GM15510 (cell line): ENCODE measurements around the gene BRSK1.

ENCODE experiments used
- POLR2A ChIP-seq: IDR thresholded peaks from 3 replicates; pipeline ENCODE4 v1.6.1; 2011; ENCODE audit warnings: borderline replicate concordance; ENCODE audit not compliant: insufficient read length; ENCODE audit errors: extremely low read depth

Gene BRSK1

DNA sequence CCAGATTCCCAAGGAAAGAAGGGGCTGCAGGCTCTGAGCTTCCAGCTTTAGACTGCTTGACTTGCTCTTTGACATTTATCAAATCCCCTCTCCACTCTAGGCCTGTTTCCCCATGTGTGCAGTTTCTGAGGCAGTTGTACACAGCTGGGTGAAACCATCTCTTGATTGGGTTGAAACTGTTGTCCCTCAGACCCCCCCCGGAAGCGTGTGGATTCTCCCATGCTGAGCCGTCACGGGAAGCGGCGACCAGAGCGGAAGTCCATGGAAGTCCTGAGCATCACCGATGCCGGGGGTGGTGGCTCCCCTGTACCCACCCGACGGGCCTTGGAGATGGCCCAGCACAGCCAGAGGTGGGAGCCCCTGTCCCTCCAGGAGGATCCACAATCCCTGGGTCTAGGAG, 19.7 kb downstream of the BRSK1 start:
- no peak for TF ChIP-seq POLR2A

DNA sequence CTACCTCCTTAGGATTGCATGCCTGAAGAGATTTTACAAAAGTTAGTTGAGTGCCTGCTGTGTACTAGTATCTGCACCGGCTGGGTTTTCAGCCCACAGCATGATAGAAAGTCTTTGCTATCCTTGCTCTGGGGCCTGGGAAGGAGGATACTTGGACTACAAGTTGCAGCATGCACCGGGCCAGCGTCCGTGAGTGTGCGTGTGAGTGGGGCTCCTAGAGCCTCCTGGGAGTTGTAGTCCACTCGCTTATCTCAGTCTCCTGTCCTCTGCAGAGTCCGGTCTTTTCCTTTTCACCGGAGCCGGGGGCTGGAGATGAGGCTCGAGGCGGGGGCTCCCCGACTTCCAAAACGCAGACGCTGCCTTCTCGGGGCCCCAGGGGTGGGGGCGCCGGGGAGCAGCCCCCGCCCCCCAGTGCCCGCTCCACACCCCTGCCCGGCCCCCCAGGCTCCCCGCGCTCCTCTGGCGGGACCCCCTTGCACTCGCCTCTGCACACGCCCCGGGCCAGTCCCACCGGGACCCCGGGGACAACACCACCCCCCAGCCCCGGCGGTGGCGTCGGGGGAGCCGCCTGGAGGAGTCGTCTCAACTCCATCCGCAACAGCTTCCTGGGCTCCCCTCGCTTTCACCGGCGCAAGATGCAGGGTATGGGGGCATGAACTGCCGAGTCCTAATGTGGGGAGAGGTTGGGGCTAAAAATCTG, 20.6 kb downstream of the BRSK1 start:
- TF ChIP-seq POLR2A, result no peak

DNA sequence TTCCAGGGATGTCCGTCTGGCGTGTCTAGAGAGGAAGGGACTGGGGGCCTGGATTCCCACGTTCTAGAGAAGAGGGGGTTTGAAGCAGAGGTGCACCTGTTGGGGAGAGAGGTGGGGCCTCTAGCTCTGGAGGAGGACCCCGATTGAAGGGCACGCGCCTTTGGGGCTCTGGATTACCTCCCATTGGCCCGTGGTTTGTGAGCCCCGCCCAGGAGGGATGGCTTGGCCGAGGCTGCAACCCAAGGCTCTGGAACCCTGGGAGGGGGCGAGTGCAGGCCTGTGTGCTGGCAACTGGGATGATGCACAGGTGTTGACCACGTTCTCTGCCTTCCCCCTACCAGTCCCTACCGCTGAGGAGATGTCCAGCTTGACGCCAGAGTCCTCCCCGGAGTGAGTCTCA, 21.2 kb downstream of the BRSK1 start:
- no peak for TF ChIP-seq POLR2A

DNA sequence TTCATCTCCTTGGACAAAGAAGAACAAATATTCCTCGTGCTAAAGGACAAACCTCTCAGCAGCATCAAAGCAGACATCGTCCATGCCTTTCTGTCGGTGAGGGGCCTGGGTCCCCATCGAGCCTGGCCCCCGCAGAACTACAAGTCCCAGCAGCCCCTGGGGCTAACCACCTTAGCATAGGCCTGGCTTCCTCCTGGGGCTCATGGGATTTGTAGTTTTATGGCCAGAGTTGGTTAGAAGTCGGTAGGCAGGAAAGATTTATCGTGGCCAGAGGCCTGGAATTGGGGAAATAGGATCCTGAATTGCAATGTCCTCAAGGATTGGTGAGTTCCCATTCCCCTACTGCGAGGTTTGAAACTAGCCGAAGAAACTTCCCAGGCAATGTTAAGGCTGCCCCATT, 21.7 kb downstream of the BRSK1 start:
- TF ChIP-seq POLR2A, result no peak

DNA sequence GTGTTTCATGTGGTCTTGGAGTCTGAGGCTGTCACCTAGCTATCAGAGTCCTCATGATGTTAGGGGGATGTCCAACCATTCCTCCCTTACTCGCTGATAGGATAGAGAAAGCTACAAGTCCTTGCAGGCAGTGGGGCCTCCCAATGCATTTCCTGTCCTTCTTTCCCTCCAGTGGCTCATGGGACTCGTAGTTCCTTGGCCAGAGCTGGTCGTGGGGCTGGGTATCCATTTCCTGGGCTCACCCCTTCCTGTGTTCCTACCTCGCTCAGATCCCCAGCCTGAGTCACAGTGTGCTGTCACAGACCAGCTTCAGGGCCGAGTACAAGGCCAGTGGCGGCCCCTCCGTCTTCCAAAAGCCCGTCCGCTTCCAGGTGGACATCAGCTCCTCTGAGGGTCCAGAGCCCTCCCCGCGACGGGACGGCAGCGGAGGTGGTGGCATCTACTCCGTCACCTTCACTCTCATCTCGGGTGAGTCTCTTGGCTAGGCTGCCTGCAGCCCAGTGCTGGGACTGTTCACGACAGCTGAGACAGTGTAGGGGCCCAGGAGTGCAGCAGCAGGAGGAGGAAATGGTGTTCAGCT, 22.3 kb downstream of the BRSK1 start:
- no peak for TF ChIP-seq POLR2A

DNA sequence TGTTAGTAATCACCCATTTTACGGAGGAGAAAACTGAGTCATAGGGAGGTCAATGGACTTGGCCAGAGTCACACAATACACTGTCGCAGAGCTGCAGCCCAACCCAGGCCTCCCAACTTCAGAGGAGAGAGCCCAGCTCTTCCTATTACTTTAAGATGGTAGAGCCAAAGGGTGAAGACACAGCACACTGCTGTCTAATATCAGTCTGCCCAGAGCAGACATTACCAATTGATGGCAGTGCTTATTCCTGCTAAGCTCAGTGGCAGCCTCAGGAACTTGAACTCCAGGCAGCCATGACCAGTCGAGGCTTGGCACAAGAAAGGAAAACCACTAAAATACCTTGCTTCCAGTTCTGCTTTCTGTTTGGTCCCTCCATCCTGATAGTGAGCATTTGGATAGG, 22.9 kb downstream of the BRSK1 start:
- no peak for TF ChIP-seq POLR2A

DNA sequence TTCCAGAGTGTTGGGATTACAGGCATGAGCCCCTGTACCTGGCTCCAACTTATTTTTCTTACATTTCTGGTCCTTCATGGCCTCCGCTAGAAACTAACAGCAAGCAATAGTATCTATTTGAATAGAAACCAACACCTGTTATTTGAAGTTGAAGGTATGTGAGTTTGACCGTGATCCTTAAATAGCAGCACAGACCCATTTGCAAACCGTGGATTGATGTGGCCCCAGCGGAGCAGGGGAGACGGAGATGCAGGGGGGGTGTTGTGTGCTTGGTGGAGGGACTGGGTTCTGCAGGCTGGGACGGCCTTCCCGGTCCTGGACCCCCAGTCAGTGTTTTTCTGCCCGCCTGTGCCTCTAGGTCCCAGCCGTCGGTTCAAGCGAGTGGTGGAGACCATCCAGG, 24.5 kb downstream of the BRSK1 start:
- TF ChIP-seq POLR2A, result no peak

DNA sequence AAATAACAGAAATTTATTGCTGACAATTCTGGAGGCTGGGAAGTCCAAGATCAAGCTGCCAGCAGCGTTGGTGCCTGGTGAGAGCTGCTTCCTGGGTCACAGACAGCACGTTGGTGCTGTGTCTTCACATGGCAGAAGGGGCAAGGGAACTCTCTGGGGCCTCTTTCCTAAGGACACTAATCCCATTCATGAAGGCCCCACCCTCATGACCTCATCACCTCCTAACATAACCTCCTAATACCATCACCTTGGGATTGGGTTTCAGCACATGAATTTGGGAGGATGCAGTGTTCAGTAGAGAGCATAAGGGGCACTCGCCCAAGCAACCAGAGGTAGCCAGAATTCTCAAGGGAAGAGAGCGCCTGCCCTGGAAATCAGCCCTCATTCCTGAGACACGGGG, 25.7 kb downstream of the BRSK1 start:
- no peak for TF ChIP-seq POLR2A

DNA sequence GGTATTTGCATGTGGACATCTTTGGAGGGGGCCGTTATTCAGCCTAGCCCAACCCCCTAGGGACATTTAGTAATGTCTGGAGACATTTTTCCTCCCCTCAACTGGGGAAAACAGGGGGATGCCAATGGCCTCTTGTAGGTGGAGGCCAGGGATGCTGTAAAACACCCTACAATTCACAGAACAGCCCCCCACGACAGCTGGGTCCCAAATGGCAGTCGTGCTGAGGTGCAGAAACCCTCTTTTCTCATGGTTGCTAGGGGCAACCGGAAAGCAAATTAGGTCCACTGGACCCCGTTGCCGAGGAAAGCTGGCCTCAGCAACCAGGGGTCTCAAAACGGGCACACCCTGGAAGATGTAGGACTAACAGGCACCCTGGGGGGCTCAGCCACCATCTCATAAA, 26.7 kb downstream of the BRSK1 start:
- TF ChIP-seq POLR2A, result no peak

DNA sequence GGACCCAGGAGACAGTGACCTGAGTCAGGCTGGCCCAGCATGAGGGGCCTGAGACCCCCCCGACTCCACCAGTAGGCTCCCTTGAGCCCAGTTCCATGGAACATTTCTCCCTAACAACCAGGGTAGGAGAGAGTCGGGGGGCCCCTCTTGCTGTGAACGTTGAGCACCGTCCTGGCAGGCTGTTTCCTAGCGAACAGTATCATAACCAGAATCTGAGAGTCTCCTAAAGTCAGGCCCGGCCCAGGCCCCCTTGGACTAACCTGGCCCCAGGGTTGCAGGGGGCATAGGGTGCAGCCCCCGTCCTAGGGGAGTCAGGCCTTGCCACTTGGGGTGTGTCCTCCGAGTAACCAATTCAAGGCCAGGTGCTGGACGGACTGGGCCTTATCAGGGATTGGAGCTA, 27.6 kb downstream of the BRSK1 start:
- TF ChIP-seq POLR2A, result no peak

DNA sequence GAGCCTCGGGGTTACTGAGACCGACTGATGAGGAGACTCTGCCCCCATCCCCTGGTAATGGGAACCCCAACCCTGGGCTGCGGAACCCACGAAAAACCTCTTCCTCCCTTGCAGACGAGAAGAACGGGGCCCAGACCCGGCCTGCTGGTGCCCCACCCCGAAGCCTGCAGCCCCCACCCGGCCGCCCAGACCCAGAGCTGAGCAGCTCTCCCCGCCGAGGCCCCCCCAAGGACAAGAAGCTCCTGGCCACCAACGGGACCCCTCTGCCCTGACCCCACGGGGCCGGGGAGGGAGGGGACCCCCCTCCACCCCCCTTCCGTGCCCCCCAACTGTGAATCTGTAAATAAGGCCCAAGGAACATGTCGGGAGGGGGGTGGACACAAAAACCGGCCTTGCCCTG, 28.0 kb downstream of the BRSK1 start:
- TF ChIP-seq POLR2A, result no peak

DNA sequence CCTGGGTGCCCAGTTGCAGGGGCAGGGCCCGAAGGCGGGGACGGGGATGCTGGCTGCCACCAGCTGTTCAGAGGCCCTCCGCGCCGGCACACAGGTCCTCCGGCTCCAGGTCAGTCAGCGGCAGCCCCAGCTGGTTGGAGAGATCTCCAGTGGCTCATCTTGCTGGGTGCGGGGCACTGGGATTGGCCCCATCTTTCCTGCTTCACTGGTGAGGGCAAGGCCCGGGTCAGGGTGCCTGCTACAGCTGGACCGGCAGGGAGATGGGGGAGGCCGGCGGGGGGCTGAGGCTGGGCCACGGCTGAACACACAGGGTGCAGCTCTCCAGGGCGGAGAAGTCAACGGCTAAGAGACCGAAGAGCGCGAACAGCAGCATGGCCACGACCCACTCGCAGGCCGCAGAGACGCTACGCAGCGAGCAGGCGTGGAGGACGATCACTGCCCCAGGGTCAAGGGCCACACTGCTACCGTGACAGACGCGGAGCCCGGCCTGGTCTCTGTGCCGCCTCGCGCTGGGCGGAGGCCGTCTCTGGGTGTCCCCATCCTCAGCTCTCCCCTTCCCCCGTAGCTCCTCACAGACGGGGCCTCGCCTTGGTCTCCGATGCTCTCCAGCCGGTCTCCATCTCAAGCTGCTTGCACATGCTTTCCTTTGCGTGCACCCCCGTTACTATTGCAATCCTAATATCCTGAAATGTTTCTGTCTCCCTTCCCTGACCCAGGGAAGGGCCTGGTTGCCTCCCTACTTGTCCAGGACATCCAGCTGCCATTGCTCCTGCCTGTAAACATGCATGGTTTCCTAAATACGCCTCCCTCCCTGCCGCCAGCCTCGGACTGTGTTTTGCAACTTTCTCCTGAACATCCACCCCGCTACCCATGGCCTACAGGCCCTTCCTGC, 29.1 kb downstream of the BRSK1 start:
- no peak for TF ChIP-seq POLR2A

DNA sequence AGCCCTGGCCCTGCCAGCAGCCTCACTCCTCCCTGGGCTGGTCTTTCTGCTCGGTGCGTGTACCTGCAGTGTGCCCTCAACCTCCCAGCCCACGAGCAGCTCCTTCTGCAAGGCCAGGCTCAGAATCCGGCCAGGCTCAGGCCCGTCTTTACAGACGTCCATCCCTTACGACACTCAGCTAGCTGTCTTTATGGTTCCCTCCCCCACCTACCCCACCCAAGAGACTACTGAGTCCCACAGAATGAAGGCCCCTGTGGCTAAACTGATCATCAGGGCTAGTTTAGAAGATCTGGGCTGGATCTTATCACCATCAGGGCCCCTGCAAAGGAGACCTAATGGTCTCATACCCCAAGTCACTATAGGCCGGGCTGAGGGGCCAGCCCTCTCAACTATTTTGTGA, 30.6 kb downstream of the BRSK1 start:
- no peak for TF ChIP-seq POLR2A

DNA sequence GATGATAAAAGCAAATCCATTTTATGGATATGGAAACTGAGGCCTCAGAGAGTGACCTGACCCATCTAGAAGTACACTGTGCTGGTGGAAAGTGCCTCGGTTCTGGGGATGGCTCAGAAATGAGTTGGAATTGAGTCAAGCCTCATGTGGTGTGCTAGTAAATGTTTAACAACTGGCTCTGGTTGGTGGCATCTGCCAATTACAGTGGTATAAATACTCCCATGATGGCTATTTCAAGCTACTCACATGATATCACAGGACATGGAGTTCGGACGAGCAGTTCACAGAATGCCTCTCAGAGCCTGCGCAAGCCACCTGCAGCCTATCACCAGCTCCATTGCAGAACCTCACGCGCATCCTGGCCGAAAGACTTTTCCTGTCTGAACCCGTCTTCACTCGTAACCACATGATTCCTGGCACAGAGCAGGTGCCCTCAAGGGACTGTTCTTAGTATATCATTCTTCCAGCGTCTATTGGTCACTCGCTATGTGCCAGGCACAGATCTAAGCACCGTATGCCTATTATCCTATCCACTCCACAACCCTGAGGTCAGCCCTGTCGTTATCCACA, 32.2 kb downstream of the BRSK1 start:
- no peak for TF ChIP-seq POLR2A

DNA sequence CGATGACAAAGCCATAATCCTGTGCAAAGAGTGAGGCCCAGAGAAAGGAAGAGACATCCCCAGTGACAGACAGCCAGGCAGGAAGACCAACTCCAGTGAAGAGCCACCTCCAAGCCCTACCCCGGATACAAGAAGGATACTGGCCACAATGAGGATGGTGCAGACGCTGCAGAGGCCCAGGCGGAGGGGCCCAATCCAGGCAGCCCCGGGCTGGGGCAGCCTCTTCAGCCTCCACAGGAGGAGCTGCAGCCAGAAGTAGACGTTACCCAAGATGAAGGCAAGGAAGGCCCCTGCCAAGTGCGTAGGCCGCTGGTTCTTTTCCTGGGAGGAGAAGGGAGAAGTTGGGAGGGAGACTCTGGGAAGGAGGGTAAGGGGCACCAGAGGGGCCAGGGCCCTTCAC, 32.8 kb downstream of the BRSK1 start:
- TF ChIP-seq POLR2A, result no peak

DNA sequence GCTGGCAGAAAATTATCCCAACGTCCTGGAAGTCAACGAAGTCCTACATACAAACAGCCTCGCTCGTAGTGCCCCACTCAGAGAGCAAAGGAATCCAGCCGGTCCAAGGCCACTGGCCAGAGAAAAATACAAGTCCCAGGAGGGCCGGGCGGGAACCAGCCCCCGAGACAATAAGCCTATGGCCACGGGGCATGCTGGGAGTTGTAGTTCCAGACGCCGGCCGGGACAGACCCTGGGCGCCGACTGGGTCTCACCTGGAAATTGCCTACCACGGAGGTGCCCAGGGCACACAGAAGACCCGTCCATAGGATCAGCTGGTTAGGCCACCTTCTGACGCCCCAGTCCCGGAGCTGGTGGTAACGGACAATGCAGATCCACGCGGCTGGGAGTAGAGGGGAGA, 36.0 kb downstream of the BRSK1 start:
- no peak for TF ChIP-seq POLR2A

DNA sequence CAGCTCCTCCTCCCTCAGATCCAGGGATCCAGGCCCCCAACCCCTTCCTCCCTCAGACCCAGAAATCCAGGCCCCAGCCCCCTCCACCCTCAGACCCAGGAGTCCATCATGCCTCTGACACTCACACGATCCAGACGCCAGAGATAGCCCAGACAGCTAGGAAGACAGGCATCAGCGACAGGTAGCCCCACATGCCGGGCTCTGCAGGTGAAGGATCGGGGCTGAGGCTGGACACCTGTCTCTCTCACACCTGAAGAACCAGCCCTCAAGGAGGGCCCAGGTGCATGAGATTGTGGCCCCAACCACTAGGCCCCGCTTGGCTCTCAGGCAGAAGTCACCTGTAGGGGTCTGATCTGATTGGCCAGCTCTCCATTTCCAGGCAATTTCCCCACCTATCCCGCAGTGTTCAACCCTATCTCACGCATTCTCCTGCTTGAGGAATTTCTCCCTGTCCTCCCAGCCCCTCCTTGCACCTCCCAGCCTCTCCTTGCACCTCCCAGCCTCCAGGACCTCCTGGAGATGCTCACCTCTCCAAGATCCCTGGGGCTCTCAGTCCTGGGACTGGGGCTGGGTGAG, 37.1 kb downstream of the BRSK1 start:
- no peak for TF ChIP-seq POLR2A
